GM19025 (cell line): Measurements from ENCODE around the gene S100A14.

Experiments used
- ATAC-seq: cut with Tn5 transposase; IDR thresholded peaks from one replicate; pipeline ENCODE4 v1.9.1; 2021; ENCODE audit warnings: mild to moderate bottlenecking, low read depth, moderate library complexity; ENCODE audit not compliant: unreplicated experiment

Gene S100A14

DNA sequence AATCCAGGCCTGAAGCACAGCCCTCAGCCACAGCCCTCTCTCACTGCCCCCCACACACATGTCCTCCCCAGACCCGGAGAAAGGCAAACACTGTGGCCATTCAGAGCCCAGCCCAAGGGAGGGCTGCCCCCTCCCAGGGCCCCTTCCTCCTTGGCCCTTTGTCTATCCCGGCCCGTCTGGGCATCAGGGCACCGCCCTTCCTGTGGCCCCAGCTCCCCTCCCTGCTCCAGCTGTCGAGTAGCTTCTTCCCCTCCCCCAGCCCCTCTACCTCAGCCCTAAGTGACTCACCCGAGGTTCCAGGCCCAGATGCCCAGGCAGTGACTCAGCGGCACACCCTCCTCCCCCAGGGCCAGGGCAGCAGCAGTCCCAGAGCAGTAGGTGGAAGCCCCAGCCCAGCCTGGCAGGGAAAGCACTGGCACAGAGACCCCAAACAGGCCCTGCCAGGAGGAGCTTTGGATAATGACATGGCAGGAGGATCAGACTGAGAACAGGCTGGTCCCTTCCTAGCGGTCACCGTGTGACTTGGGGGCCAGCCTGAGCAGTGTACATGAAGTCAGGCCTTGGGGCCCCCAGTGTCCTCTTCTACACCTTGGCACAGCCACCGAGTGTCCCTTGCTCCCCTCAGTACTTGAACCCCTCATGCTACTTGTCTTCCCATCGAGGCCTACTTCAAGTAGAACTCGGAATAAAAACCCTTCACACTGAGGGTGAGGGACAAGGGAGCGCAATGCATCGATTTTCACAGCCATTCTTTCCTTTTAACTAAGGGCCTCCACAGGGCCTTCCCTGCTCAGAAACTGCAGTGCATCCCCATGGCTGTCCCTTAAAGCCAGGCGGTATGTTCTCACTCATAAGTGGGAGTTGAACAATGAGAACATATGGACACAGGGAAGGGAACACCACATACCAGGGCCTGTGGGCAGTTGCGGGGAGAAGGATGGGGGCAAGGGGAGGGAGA is 49.4 kb downstream of the S100A14 start:
- peak; percentile 40 for ATAC-seq

DNA sequence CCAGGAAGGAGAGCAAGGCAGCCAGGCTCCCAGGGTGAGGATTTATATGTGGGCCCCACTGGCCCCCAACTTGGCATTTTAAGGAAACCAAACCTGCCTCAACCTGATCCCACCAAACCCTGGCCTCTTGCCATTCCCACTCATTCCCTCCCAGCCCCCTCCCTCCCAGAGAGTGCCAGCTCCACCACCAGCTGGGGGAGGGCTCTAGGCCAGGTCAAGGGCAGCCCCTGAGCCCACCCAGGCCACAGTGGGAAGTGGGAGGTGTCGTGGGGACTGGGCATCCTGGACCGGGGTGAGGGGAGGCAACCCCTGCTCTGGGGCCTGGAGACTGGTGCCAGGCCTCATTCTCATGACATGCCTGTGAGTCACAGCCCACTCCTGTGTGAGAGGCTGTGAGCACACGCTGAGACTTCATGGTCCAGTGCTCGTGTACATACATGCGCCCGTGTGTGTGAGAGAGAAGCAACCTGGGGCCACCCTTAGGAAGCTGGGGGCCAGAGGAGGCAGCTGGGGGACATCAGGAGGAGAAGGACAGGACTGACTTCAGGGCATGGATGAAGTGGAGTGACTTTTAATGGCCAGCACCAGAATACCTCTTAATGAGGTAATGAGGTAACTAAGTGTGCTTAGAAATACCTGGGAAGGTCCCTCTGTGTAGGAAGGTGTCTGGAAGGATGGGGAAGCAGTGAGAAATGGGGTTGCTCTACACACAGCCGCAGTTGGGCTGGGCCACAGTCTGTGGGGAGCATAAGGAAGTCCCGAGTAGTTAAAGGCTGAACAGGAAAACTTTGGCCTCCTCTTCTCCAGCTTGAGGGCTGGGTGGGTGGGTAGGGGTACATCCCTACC is 50.4 kb downstream of the S100A14 start, which contains the start of gene S100A2:
Gene S100A2 (minus strand): TSS at position 316 of the 846 bp plus-strand sequence. CDS start 1,967 bp downstream, outside the sequence.
- ATAC-seq = no peak
